ENCODE measurements around the gene C1orf35. TPM values are rescaled to one million over a fixed set of nuclear protein-coding genes. Genes with fewer than 3 reads are reported as not detected.

The C1orf35 gene
- total and polyA plus RNA-seq, 2 experiments from 2014 or later: 12.3 to 24.6 TPM

- Histone ChIP-seq H4K20me1 (ENCODE audit: insufficient read depth, poor library complexity, severe bottlenecking) (peaks cover 9% of the 10 kb centered on the region), H3K27me3 (no peaks in the 10 kb centered on the region), H3K36me3 (replicated peaks; ENCODE audit: insufficient read depth, low read depth) (no peaks in the 10 kb centered on the region), H3K4me3 (no peak overlapping the region), H3K79me2 (peaks cover 36% of the 10 kb centered on the region), H3K9me2 (replicated peaks; ENCODE audit: insufficient read depth) (no peaks in the 10 kb centered on the region), H2AFZ (no peak overlapping the region), H3K9me3 (ENCODE audit: low read depth) (no peaks in the 10 kb centered on the region), H3K4me2 (no peak overlapping the region), H3K4me1 (ENCODE audit: insufficient read depth) (peaks cover 9% of the 10 kb centered on the region), H3K27ac (no peak overlapping the region)
- 91% methylated on average over 7 of the region's 7 CpGs for WGBS (ENCODE audit: low lambda C conversion rate, missing lambda C conversion rate)
- TF ChIP-seq EZH2phosphoT487 (IDR thresholded peaks at IDR 0.05; ENCODE audit: low read depth, severe bottlenecking, unreplicated experiment) (no peak), EZH2 (IDR thresholded peaks at IDR 0.05; ENCODE audit: borderline replicate concordance) (no peak), CTCF (IDR thresholded peaks at IDR 0.05; ENCODE audit: poor library complexity) (no peak)
- no peak for DNase-seq (ENCODE audit: low spot score)
Measured at GRCh38 chr1:228079013-228079412, 24.1 kb downstream of the C1orf35 start.

GRCh38 chr1:228077565-228078330 is 25.4 kb downstream of the C1orf35 start:
- Histone ChIP-seq H3K27me3 (no peaks in the 10 kb centered on the region), H3K9me2 (replicated peaks; ENCODE audit: insufficient read depth) (no peaks in the 10 kb centered on the region), H3K4me2 (no peak overlapping the region), H4K20me1 (ENCODE audit: insufficient read depth, poor library complexity, severe bottlenecking) (no peaks in the 10 kb centered on the region), H3K4me3 (no peak overlapping the region), H3K27ac (no peak overlapping the region), H3K4me1 (ENCODE audit: insufficient read depth) (peaks cover 9% of the 10 kb centered on the region), H3K36me3 (replicated peaks; ENCODE audit: insufficient read depth, low read depth) (no peaks in the 10 kb centered on the region), H3K79me2 (peaks cover 23% of the 10 kb centered on the region), H3K9me3 (ENCODE audit: low read depth) (no peaks in the 10 kb centered on the region), H2AFZ (no peak overlapping the region)
- TF ChIP-seq EZH2phosphoT487 (IDR thresholded peaks at IDR 0.05; ENCODE audit: low read depth, severe bottlenecking, unreplicated experiment) (no peak), CTCF (IDR thresholded peaks at IDR 0.05; ENCODE audit: poor library complexity) (no peak), EZH2 (IDR thresholded peaks at IDR 0.05; ENCODE audit: borderline replicate concordance) (no peak)
- no peak for DNase-seq (ENCODE audit: low spot score)
- WGBS (ENCODE audit: low lambda C conversion rate, missing lambda C conversion rate): 76% methylated on average over 10 of the region's 10 CpGs

GRCh38 chr1:228076796-228077430 is 26.2 kb downstream of the C1orf35 start:
- Histone ChIP-seq H3K4me2 (no peak overlapping the region), H2AFZ (no peak overlapping the region), H3K9me2 (replicated peaks; ENCODE audit: insufficient read depth) (no peaks in the 10 kb centered on the region), H3K4me3 (no peak overlapping the region), H3K36me3 (replicated peaks; ENCODE audit: insufficient read depth, low read depth) (no peaks in the 10 kb centered on the region), H3K27me3 (no peaks in the 10 kb centered on the region), H3K9me3 (ENCODE audit: low read depth) (no peaks in the 10 kb centered on the region), H4K20me1 (ENCODE audit: insufficient read depth, poor library complexity, severe bottlenecking) (no peaks in the 10 kb centered on the region), H3K4me1 (ENCODE audit: insufficient read depth) (peaks cover 9% of the 10 kb centered on the region), H3K79me2 (peaks cover 18% of the 10 kb centered on the region), H3K27ac (no peak overlapping the region)
- DNase-seq (ENCODE audit: low spot score): no peak
- TF ChIP-seq EZH2 (IDR thresholded peaks at IDR 0.05; ENCODE audit: borderline replicate concordance) (no peak), CTCF (IDR thresholded peaks at IDR 0.05; ENCODE audit: poor library complexity) (no peak), EZH2phosphoT487 (IDR thresholded peaks at IDR 0.05; ENCODE audit: low read depth, severe bottlenecking, unreplicated experiment) (no peak)
- WGBS (ENCODE audit: low lambda C conversion rate, missing lambda C conversion rate): 81% methylated on average over 9 of the region's 9 CpGs

All from hepatocyte (in vitro differentiated cells).